ENCODE results near the gene HCFC2. TPM values are rescaled to one million over a fixed set of nuclear protein-coding genes. Genes with fewer than 3 reads are reported as not detected.

The HCFC2 gene
- polyA plus RNA-seq, 1 experiment: 10.4 TPM

GRCh38 chr12:104072099-104072498 is 7.8 kb downstream of the HCFC2 start:
- DNase-seq (ENCODE audit: low read depth): no peak
- ChIA-PET POLR2A (no interaction called here), CTCF (no interaction called here)
- Histone ChIP-seq H3K36me3 (ENCODE audit: control insufficient read depth, insufficient read depth, low read length) (peaks cover 1% of the 10 kb centered on the region; the same call in 1 of the 2 replicates), H3K27me3 (ENCODE audit: control insufficient read depth, insufficient read depth, low read length) (no peaks in the 10 kb centered on the region), H3K4me3 (ENCODE audit: low read depth, low read length) (no peak overlapping the region)
- no peak for TF ChIP-seq CTCF (IDR thresholded peaks at IDR 0.05; ENCODE audit: insufficient read depth, low read depth, low read length)

DNA sequence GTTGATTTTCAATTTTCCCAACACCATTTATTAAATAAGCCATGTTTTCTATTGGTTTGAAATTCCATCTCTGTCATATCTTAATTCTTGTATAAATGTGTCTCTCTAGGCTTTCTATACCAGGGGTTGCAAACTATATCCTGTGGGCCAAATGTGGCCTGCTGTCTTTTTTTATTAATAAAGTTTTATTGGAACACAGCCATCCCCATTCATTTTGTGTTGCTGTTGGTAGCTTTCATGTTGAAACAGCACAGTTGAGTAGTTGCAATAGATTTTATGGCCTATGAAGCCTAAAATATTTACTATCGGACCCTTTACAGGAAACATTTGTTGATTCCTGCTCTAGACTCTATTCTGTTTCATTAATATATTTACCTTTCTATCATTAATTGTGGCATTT is 9.4 kb downstream of the HCFC2 start:
- TF ChIP-seq CTCF (IDR thresholded peaks at IDR 0.05; ENCODE audit: insufficient read depth, low read depth, low read length): no peak
- POLR2A ChIA-PET: no interaction called here
- CTCF ChIA-PET: no interaction called here
- no peaks in the 10 kb centered on the region for H3K27me3 ChIP-seq (ENCODE audit: control insufficient read depth, insufficient read depth, low read length)
- peaks cover 3% of the 10 kb centered on the region; the same call in 1 of the 2 replicates for H3K36me3 ChIP-seq (ENCODE audit: control insufficient read depth, insufficient read depth, low read length)
- no peak for DNase-seq (ENCODE audit: low read depth)
- no peak overlapping the region for H3K4me3 ChIP-seq (ENCODE audit: low read depth, low read length)

- ChIA-PET POLR2A (no interaction called here), CTCF (interaction anchor here (0.8 to 1.1 kb wide), 3 partner anchors 12 to 92 kb away, joined by 4 to 5 read pairs (median 4); no protein-coding TSS in a partner anchor)
- no peaks in the 10 kb centered on the region for H3K27me3 ChIP-seq (ENCODE audit: control insufficient read depth, insufficient read depth, low read length)
- TF ChIP-seq CTCF (IDR thresholded peaks at IDR 0.05; ENCODE audit: insufficient read depth, low read depth, low read length): no peak
- peaks cover 6% of the 10 kb centered on the region for H3K36me3 ChIP-seq (ENCODE audit: control insufficient read depth, insufficient read depth, low read length)
- H3K4me3 ChIP-seq (ENCODE audit: low read depth, low read length): no peak overlapping the region
- DNase-seq (ENCODE audit: low read depth): no peak
Measured at GRCh38 chr12:104079024-104079423, 14.7 kb downstream of the HCFC2 start.

- TF ChIP-seq CTCF (IDR thresholded peaks at IDR 0.05; ENCODE audit: insufficient read depth, low read depth, low read length): no peak
- CTCF ChIA-PET: no interaction called here
- Histone ChIP-seq H3K36me3 (ENCODE audit: control insufficient read depth, insufficient read depth, low read length) (peaks cover 8% of the 10 kb centered on the region), H3K27me3 (ENCODE audit: control insufficient read depth, insufficient read depth, low read length) (no peaks in the 10 kb centered on the region), H3K4me3 (ENCODE audit: low read depth, low read length) (no peak overlapping the region)
- DNase-seq (ENCODE audit: low read depth): no peak
- POLR2A ChIA-PET: no interaction called here
Measured at GRCh38 chr12:104080764-104081163, 16.4 kb downstream of the HCFC2 start.

DNA sequence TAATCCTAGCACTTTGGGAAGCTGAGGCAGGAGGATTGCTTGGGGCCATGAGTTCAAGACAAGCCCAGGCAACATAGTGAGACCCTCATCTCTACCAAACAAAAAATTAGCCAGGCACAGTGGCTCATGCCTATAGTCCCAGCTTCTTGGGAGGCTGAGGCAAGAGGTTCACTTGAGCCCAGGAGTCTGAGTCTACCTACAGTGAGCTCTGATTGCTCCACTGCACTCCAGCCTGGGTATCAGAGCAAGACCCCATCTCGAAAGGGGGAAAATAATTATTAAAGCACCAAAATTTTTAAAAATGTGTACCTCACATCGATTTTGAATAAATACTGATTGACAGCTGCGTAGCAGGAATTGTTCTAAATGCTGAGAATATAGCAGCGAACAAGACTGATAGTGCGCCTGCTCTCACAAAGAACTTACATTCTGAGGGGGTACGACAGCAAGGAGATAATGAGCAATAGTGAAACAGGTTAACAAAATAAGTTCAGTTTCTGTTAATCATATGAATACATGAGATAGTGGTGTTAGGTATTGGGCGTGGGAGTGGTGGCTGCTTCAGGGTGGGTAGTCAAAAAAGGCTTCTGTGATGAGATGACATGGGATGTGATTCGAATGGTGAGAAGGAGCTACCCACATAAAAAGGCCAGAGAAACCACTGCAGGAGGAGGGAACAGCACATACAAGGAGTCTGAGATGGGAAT is 19.6 kb downstream of the HCFC2 start:
- Histone ChIP-seq H3K36me3 (ENCODE audit: control insufficient read depth, insufficient read depth, low read length) (peaks cover 9% of the 10 kb centered on the region), H3K4me3 (ENCODE audit: low read depth, low read length) (no peak overlapping the region), H3K27me3 (ENCODE audit: control insufficient read depth, insufficient read depth, low read length) (no peaks in the 10 kb centered on the region)
- POLR2A ChIA-PET: no interaction called here
- DNase-seq (ENCODE audit: low read depth): no peak
- TF ChIP-seq CTCF (IDR thresholded peaks at IDR 0.05; ENCODE audit: insufficient read depth, low read depth, low read length): no peak
- CTCF ChIA-PET: interaction anchor here (1.6 kb wide), 1 partner anchor 205 kb away, joined by 4 read pairs; no protein-coding TSS in a partner anchor

Data from BJ (cell line).